GM23338 (cell line): Measurements from ENCODE around the gene OR1D5. TPM values are rescaled to one million over a fixed set of nuclear protein-coding genes. Genes with fewer than 3 reads are reported as not detected.

ENCODE experiments used
- ATAC-seq: fragments of 200-7000 bp; cut with Tn5 transposase; 3 replicates; pipeline ENCODE4 v1.9.1; 2020
- DNase-seq: peaks from one replicate; pipeline ENCODE4 v3.0.0-alpha.2; 2015; ENCODE audit warnings: low spot score
- H2AFZ ChIP-seq: fragments of 200-600 bp; sonication (generic); 2 replicates; pipeline ENCODE4 v1.8.0; 2016; ENCODE audit warnings: antibody characterized with exemption, mild to moderate bottlenecking, moderate library complexity
- H3F3A ChIP-seq: fragments of 200-600 bp; sonication (generic); replicated peaks from 2 replicates; pipeline ENCODE4 v1.8.0; 2017; ENCODE audit warnings: antibody characterized with exemption, mixed run types, low read depth
- H3K27ac ChIP-seq: fragments of 200-600 bp; sonication (generic); 2 replicates; pipeline ENCODE4 v1.6.1; 2016; ENCODE audit warnings: low read depth
- H3K27me3 ChIP-seq: fragments of 200-600 bp; sonication (generic); 2 replicates; pipeline ENCODE4 v1.8.0; 2016; ENCODE audit warnings: mild to moderate bottlenecking, mixed run types, moderate library complexity; ENCODE audit not compliant: insufficient read depth
- H3K36me3 ChIP-seq: fragments of 200-600 bp; sonication (generic); 2 replicates; pipeline ENCODE4 v1.8.0; 2016; ENCODE audit warnings: mild to moderate bottlenecking; ENCODE audit not compliant: insufficient read depth
- H3K4me1 ChIP-seq: fragments of 200-600 bp; sonication (generic); 2 replicates; pipeline ENCODE4 v1.8.0; 2016; ENCODE audit warnings: mild to moderate bottlenecking, moderate library complexity; ENCODE audit not compliant: insufficient read depth
- H3K4me2 ChIP-seq: fragments of 200-600 bp; sonication (generic); 2 replicates; pipeline ENCODE4 v1.7.1; 2017; ENCODE audit warnings: mixed run types
- H3K4me3 ChIP-seq: fragments of 200-600 bp; sonication (generic); 2 replicates; pipeline ENCODE4 v1.6.1; 2016; ENCODE audit warnings: mixed run types
- H3K79me2 ChIP-seq: fragments of 200-600 bp; sonication (generic); replicated peaks from 2 replicates; pipeline ENCODE4 v1.8.0; 2017; ENCODE audit warnings: mild to moderate bottlenecking; ENCODE audit not compliant: insufficient read depth
- H3K9me2 ChIP-seq: fragments of 200-600 bp; sonication (generic); 2 replicates; pipeline ENCODE4 v1.8.0; 2017; ENCODE audit not compliant: insufficient read depth
- H4K20me1 ChIP-seq: fragments of 200-600 bp; sonication (generic); replicated peaks from 2 replicates; pipeline ENCODE4 v1.8.0; 2017; ENCODE audit warnings: mild to moderate bottlenecking; ENCODE audit not compliant: insufficient read depth
- H3K27ac Mint-ChIP-seq: 2 replicates; pipeline ENCODE4 v1.8.0; 2020; ENCODE audit warnings: inconsistent platforms, mild to moderate bottlenecking, moderate library complexity, mixed read lengths
- H3K27me3 Mint-ChIP-seq: 3 replicates; pipeline ENCODE4 v1.8.0; 2022; ENCODE audit warnings: low read depth, mild to moderate bottlenecking, moderate library complexity, mixed read lengths, inconsistent platforms; ENCODE audit not compliant: insufficient read depth, poor library complexity
- H3K36me3 Mint-ChIP-seq: 3 replicates; pipeline ENCODE4 v1.8.0; 2021; ENCODE audit warnings: low read depth, mild to moderate bottlenecking, inconsistent platforms, moderate library complexity, mixed read lengths
- H3K4me1 Mint-ChIP-seq: 3 replicates; pipeline ENCODE4 v1.8.0; 2020; ENCODE audit warnings: mild to moderate bottlenecking, inconsistent platforms, mixed read lengths
- H3K4me3 Mint-ChIP-seq: 3 replicates; pipeline ENCODE4 v1.8.0; 2021; ENCODE audit warnings: moderate library complexity, mild to moderate bottlenecking, inconsistent platforms, mixed read lengths
- H3K9me3 Mint-ChIP-seq: 3 replicates; pipeline ENCODE4 v1.8.0; 2020; ENCODE audit warnings: moderate library complexity, mild to moderate bottlenecking, inconsistent platforms, mixed read lengths
- ETS1 ChIP-seq: IDR thresholded peaks from 2 replicates; pipeline ENCODE4 v1.6.1; 2016; ENCODE audit warnings: antibody characterized with exemption
- EZH2 ChIP-seq: fragments of 200-600 bp; sonication (generic); IDR thresholded peaks from one replicate; pipeline ENCODE4 v1.8.0; 2017; ENCODE audit warnings: antibody characterized with exemption, mild to moderate bottlenecking, low read depth; ENCODE audit not compliant: unreplicated experiment
- EZH2phosphoT487 ChIP-seq: fragments of 200-600 bp; sonication (generic); IDR thresholded peaks from one replicate; pipeline ENCODE4 v1.8.1; 2018; ENCODE audit warnings: antibody characterized with exemption; ENCODE audit not compliant: unreplicated experiment
- JUNB ChIP-seq: IDR thresholded peaks from one replicate; pipeline ENCODE4 v1.6.1; 2016; ENCODE audit warnings: antibody characterized with exemption; ENCODE audit not compliant: unreplicated experiment
- NANOG ChIP-seq: IDR thresholded peaks from 2 replicates; pipeline ENCODE4 v1.6.1; 2016; ENCODE audit warnings: antibody characterized with exemption, borderline replicate concordance
- POLR2AphosphoS5 ChIP-seq: IDR thresholded peaks from 2 replicates; pipeline ENCODE4 v1.6.1; 2016; ENCODE audit warnings: antibody characterized with exemption, low read depth
- STAT1 ChIP-seq: IDR thresholded peaks from one replicate; pipeline ENCODE4 v1.6.1; 2016; ENCODE audit warnings: antibody characterized with exemption; ENCODE audit not compliant: unreplicated experiment
- ZNF331 ChIP-seq: fragments of 250-450 bp; sonication (Bioruptor Pico); IDR thresholded peaks from 2 replicates; pipeline ENCODE4 v1.5.0; 2020; ENCODE audit warnings: low read depth, mild to moderate bottlenecking, moderate library complexity
- ZNF462 ChIP-seq: fragments of 250-450 bp; sonication (Bioruptor Pico); IDR thresholded peaks from 2 replicates; pipeline ENCODE4 v1.5.0; 2020; ENCODE audit warnings: mild to moderate bottlenecking, moderate library complexity
- polyA plus RNA-seq: library from polyadenylated mRNA; unstranded; fragments of >200 nt; fragmentation: Nextera tagmentation; extraction: Ambion mirVana; gene quantifications from 2 replicates; pipeline ENCODE4 v1.2.1, GENCODE V29; 2016
- total RNA-seq: library from RNA; depleted of rRNA; stranded (reverse); fragments of >200 nt; shearing (Covaris generic); gene quantifications from 2 replicates; pipeline ENCODE4 v1.2.3, GENCODE V29; 2014
- TF ChIP-seq, protein P1 (sequence below), 2 experiments: fragments of 200-600 bp in 1 of 2; sonication (generic) in 1 of 2; conservative IDR thresholded peaks; 2 replicates each; pipeline versions ENCODE4 v1.5.1 to v1.6.1; 2016 to 2017; ENCODE audit warnings: antibody characterized with exemption in 2 of 2, low read depth in 2 of 2, mild to moderate bottlenecking in 2 of 2, moderate library complexity in 1 of 2

Gene OR1D5
- total and polyA plus RNA-seq, 2 experiments from 2014 or later: not detected

DNA sequence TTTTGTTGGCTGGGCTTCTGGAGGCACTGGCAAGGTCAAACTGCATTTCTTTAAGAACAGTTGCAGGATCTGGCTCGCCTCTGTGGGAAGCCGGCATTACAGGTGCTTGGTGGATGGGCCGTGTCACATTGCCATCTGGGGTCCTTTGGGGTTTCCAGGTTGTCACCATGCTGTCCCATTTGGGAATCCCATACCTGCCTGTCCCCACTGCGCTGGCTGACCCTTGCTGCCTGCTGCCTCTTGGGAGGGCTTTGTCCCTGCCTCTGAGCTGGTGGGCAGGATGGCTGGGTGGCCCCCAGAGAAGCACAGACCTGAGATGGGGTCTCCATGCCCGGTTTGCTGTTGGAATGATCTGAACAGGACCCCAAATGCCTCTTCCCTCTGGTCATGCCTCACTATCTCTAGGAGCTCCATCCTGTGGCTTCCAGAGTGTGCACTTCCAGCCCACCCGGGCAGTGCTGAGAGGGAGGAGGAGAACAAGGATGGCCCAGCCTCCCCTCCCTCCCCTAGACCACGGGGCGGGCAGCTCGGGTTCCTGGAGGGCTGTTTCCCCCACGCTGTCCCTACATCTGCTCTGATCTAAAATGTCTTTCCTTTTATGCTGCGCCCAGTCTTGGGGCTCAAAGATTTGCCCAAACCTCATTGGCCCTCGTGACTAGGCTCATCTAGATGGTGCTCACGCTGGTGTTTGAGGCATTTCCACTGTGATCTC lies 28.0 kb downstream of the OR1D5 start:
- H3K27me3 ChIP-seq: no peaks in the 10 kb centered on the region
- Mint-ChIP-seq H3K9me3 (no peaks in the 10 kb centered on the region), H3K27me3 (peaks cover 11% of the 10 kb centered on the region), H3K4me3 (no peak overlapping the region), H3K4me1 (no peaks in the 10 kb centered on the region), H3K36me3 (peaks cover 8% of the 10 kb centered on the region; the same call in 2 of the 3 replicates), H3K27ac (no peak overlapping the region)
- TF ChIP-seq NANOG (no peak), ETS1 (no peak), ZNF331 (CRISPR knock-in tag) (no peak), EZH2phosphoT487 (no peak), EZH2 (no peak), JUNB (no peak), ZNF462 (CRISPR knock-in tag) (no peak), STAT1 (no peak), POLR2AphosphoS5 (no peak)
- TF ChIP-seq, protein P1, sequence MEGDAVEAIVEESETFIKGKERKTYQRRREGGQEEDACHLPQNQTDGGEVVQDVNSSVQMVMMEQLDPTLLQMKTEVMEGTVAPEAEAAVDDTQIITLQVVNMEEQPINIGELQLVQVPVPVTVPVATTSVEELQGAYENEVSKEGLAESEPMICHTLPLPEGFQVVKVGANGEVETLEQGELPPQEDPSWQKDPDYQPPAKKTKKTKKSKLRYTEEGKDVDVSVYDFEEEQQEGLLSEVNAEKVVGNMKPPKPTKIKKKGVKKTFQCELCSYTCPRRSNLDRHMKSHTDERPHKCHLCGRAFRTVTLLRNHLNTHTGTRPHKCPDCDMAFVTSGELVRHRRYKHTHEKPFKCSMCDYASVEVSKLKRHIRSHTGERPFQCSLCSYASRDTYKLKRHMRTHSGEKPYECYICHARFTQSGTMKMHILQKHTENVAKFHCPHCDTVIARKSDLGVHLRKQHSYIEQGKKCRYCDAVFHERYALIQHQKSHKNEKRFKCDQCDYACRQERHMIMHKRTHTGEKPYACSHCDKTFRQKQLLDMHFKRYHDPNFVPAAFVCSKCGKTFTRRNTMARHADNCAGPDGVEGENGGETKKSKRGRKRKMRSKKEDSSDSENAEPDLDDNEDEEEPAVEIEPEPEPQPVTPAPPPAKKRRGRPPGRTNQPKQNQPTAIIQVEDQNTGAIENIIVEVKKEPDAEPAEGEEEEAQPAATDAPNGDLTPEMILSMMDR (conservative IDR thresholded peaks at IDR 0.05; ENCODE audit: low read depth in 2 of 2): no peak
- H3K27ac ChIP-seq: no peak overlapping the region
- ATAC-seq (no peak), DNase-seq (no peak)
- H3K4me1 ChIP-seq: no peaks in the 10 kb centered on the region
- H4K20me1 ChIP-seq: no peaks in the 10 kb centered on the region
- no peaks in the 10 kb centered on the region for H3K9me2 ChIP-seq
- H3K4me3 ChIP-seq: no peak overlapping the region
- no peak overlapping the region for H3K4me2 ChIP-seq
- H3K36me3 ChIP-seq: peaks cover 5% of the 10 kb centered on the region; the same call in 1 of the 2 replicates
- H3K79me2 ChIP-seq: no peaks in the 10 kb centered on the region
- H3F3A ChIP-seq: no peaks in the 10 kb centered on the region
- no peak overlapping the region for H2AFZ ChIP-seq
